HG03196 (cell line): ENCODE measurements around the gene METTL2B.

Experiments
- ATAC-seq: cut with Tn5 transposase; IDR thresholded peaks from one replicate; pipeline ENCODE4 v1.9.1; 2021; ENCODE audit not compliant: unreplicated experiment

METTL2B gene, protein sequence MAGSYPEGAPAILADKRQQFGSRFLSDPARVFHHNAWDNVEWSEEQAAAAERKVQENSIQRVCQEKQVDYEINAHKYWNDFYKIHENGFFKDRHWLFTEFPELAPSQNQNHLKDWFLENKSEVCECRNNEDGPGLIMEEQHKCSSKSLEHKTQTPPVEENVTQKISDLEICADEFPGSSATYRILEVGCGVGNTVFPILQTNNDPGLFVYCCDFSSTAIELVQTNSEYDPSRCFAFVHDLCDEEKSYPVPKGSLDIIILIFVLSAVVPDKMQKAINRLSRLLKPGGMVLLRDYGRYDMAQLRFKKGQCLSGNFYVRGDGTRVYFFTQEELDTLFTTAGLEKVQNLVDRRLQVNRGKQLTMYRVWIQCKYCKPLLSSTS

DNA sequence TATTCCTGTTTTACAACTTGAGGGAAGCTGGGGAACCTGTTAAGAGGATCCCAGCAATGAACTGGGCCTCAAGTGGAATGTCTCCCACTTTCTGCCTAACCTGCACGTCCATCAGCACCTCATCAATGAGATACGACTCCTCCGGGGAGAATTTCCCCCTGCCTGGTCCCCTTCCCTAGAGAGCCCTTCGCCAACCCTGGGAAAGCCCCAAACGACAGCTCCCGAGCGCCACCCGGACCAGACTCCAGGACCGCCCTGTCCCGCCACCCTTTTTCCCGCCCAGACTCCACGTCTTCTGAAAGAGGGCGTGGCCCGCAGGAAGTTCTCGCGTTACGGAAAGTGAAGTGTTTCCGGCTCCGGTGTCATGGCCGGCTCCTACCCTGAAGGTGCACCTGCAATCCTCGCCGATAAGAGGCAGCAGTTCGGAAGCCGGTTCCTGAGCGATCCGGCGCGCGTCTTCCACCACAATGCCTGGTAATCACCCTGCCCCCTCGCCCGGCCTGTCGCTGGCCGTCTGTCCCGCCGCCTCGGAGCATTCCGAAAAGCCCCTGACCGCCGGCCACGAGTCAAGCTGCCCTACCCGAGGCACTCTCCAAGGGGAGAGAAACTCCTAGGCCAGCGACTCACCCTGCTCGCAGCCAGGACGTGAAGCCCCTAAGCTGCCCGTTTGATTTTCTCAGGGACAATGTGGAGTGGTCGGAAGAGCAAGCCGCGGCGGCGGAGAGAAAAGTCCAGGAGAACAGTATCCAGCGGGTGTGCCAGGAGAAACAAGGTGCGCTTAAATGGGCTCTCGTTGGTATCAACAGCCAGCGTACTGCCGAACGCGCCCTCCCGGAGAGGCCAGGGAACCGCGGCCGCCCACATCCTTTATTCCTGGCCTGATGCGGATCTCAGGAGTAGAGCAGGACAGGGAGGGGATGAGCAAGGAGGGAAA, at the start of gene METTL2B:
Gene METTL2B, plus strand, starts transcription at position 347 of the 934 bp plus-strand sequence. Its CDS starts 18 bp downstream, at position 365.
- peak; percentile 93 for ATAC-seq

DNA sequence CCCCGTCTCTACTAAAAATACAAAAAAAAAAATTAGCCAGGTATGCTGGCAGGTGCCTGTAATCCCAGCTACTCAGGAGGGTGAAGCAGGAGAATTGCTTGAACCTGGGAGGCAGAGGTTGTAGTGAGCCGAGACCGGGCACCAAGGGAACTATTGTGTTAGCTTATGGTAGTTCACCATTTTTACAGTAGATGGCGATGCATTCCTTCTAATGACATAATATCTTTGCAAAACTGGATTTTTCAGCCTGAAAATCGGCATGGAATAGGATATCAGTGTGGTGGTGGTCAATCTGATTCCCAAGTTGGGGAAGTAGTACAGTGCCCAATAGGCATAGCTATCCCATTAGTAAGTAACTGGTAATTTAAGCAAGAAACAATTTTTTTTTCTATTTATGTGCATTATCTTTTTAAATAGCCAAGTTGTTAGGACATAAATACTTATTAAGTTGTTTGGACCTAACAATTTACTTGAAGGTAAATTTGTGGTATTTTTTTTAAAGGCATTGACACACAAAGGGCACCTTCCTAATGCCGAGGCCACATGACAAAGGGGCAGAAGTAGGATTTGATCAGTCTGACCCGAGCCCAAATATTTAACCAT, 49.2 kb upstream of the METTL2B start:
- ATAC-seq: no peak

DNA sequence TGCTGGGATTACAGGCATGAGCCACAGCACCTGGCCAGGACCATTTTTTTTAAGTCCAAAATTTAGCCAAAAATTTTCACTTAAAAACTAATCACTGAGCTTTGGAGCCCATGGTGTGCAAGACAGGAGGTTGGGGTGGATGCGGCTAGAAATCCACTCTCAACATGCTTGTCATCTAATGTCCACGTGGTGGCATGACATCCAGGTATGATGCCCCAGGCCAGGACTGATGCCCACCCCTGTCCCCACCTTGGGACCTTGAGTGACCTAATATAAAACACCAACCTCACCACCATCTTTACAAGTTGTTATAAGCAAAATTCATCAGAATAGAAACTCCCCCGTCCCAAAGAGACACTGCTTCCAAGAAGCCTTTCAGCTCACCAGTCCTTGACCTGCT, 46.3 kb upstream of the METTL2B start:
- ATAC-seq: no peak

DNA sequence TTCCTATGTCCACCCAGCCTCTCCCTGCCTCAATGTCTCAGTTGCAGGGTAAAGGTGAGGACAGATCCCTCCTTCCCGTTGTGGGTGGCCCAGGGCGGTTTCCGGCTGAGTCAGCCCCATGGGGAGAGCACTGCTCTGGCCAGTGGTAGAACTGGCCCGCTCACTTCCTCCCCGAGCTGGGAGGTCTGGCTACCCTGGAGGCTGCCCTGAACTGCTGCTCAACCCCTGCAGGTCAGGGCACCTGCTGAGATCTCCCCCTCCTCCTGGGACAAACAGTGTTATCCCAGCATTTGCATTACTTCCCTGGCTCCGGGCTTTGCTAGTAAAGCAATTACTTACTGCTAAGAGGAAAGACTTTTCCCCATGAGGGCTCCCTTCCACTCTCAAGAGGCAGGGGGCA, 45.3 kb upstream of the METTL2B start:
- ATAC-seq: no peak

DNA sequence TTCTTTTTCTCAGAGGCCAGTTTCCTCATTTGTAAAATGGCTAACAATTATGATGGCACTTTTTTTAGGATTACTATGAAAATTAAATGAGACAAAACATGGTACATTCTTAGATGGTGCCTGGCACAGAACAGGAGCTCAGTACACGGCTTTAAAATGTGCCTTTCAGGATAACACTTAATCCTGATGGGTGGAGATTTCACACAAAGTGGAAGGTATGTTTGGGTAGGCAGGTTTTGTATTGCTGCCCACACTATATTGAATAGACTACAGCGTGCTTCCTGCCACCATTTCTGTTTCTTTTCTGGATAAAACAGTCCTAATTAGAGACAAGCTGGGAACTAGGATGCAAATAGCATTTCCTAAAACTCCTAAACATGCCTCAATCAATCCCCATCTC, 44.8 kb upstream of the METTL2B start:
- ATAC-seq: no peak

DNA sequence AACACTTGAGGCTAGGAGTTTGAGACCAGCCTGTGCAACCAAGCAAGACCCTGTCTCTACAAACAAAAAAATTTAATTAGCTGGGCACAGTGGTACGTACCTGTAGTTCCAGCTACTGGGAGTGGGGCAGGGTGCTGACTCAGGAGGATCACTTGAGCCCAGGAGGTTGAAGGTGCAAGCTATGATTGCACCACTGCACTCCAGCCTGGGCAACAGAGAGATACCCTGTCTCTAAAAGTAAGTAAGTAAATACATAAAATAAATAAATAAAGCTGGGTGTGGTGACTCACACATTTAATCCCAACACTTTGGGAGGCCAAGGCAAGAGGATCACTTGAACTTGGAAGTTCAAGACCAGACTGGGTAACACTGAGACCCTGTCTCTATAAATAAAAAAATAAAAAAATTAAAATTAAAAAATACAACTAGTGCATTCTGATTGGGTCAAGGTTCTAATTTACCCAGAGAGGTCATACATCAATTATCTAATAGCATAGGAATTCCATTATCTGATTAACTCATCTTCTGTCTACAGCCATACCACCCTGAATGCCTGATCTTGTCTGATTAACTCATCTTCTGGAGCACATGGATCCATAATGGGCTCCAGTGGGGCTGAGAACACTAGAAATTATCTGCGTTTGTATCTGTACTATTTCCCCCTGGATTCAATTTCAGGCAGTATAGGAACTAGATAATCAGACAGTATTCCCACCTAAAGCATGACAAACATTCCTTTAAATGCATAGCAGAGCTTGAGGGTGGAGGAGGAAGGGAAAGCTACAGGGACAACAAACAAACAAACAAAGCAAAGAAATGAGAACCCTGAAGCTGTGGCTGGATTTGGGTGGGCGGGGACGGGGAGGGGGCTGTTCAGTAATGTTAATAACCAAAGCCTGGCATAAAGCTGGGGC, 41.9 kb upstream of the METTL2B start:
- no peak for ATAC-seq

DNA sequence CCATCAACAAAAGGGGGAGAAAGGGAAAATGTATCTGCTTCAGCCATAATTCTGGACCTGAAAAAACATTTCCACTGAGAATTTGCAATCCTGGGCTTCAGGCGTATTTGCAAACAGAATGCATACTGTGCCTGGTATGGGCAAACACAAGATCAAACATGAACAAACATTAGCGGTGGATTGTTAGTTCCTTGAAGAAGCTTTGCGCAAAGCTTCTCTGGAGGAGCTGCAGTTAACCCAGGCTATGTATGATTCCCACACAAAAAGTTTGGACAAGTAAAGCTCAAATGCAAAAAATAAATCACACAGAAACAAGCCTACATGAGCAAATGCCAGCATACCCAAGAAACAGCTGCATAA, 41.2 kb upstream of the METTL2B start:
- no peak for ATAC-seq

DNA sequence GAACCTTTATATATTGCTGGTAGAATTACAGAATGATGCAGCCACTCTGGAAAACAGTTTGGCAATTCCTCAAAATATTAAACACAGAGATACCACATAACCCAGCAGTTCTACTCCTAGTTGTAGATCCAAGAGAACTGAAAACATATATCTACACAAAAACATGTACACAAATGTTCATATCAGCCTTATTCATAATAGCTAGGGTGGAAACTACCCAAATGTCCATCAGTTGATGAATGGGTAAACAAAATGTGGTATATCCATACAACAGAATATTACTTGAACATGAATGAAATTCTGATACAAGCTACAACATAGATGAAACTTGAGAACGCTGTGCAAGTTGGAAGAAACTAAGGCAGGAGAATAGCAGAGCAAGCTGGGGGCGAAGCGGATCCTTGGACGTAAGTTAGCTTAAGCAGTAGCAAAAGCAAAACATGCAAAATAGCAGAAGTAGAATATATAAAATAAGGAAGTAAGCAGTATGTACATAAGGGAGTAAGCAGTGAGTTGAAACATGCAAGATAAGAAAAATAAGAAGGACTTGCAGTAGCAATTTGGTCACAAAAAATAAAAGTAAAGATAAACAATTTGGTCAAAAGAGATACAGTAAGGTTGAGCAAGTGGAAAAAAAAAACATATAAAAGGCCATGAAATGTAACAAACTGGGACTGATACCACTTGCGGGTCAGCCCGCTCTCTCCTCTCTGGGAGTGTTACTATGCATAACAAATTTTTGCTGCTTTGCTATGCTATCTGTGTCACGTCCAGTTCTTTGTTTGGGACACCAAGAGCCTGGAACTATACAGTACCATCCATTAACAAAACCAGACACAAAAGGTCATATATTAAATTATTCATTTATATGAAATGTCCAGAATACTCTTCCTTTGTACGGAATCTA, 38.9 kb upstream of the METTL2B start:
- no peak for ATAC-seq

DNA sequence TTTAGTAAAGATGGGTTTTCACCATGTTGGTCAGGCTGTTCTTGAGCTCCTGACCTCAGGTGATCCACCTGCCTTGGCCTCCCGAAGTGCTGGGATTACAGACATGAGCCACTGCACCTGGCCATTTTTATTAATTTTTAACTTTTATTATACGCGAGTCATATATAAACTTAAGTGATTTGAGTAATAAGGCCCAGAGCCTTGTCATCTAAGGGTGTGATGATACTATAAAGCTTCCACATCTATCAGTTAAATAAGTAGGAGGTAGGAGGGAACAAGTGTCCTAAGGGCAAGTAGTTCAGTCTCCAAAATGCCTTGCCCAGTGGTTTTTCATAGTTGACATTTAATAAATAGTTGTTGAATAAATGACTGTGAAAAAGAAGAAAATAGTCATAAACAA, 34.2 kb upstream of the METTL2B start:
- no peak for ATAC-seq

DNA sequence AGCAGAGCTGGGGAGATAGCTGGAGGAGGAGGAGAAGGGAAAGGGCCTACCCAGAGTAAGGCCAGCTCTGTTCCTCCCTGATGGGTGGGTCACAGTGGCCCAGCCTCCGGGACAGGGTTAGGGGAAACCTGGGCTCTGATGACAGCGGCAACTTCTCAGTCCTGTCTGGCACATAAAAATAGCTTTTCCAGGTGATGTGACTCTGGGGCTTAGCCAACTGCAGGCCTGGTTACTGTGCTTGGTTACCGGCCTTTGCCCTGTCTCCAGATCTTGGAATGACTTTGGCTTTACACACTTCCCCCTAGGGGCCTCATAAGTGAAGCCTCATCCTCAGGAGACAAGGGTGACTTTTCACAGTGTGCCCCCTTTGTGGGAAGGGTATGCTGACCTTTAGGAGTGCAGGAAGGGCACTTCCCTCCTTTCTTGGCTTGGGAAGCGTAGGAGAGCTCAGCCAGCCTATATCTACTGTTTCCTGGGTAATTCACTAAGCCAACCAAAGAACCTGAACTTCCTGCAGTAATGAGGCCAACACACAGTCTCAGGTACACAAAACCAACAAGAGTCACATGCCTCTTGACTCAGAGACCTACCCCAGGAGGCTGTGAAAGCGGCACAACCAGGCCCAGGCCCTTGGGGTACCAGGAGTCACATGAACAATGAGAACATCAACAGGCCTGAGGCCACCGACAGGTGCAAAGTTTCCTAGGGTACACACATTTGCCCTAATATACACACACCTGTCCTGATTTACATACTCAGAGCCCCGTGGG, 32.5 kb upstream of the METTL2B start:
- no peak for ATAC-seq

DNA sequence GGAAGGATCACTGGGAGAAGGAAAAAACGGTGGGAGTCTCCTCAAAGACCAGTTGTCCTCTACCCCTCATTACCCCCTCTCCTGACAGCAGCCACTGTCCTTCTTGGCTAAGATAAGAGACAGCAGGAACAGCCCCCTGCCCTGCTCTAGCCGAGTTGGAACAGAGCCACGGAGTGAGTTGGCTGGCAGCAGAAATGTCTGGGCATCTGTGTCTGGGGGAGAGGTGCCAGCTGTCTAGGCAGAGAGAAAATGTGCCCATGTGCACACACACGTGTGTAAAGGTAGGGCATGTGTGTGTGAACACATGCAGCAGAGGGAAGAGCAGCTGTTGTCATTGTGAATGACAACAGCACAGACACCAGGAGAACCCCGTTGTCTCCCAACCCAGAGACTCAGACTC, 30.2 kb upstream of the METTL2B start:
- no peak for ATAC-seq

DNA sequence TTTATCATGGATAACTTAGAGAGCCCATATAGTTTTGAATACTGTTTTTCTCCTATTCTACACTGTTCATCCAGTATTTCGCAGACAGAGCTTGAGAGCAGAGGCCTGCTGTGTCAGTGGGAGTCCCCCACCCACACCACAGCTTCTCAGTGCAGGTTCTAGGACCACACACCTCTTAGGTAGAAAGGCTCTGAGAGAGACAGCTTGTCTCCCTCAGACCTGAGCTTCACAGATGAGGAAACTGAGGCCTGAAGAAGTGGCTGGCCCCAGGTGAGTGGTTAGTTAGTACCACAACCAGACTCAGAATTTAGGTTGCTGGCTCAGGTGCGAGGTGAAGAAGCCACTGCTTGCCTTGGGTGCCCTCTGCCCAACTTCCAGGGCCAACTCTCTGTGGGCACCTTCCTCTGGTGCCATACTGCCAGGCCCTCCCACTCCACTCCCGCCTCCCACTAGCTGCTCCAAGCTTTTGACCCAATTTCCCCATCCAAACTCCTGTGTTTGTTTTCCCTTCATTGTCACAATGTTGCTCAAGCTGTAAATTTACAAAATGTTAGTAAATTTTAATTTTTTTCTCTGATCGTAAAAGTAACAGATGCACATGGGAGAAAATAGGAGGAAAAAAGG, 28.5 kb upstream of the METTL2B start:
- no peak for ATAC-seq

DNA sequence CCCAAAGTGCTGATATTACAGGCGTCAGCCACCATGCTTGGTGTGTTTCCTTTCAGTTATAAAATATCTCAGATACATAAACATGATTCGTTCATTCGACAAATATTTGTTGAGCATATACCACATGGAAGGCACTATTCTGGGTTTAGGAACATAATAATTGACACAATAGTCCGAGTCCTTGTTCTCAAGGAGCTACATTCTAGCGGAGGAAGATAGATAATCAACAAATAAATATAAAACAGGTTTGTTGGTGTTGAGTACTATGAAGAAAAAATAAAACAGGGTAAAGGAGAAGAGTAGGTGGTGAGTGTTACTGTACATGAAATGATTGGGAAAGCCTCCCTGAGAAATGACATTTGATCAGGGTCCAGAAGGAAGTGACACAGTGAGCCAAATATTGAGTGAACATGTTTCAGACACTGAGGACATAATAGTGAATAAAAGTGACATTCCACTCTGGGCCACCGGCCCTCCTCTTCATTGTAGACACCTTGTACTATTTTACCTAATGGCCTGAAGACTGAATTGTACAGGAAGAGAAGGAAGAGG, 27.7 kb upstream of the METTL2B start:
- no peak for ATAC-seq

DNA sequence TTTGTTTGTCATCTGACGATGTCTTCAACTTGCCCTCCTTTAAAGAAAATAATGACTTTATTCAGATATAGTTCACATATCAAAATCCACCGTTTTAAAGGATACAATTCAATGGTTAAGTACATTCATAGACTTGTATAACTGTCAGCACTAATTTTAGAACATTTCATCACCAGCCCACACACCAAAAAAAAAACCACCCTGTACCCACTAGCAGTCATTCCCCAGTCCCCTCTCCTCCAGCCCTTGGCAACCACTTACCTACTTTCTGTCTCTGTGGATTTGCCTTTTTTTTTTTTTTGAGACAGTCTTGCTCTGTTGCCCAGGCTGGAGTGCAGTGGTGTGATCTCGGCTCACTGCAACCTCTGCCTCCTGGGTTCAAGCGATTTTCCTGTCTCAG, 26.1 kb upstream of the METTL2B start:
- ATAC-seq: no peak

DNA sequence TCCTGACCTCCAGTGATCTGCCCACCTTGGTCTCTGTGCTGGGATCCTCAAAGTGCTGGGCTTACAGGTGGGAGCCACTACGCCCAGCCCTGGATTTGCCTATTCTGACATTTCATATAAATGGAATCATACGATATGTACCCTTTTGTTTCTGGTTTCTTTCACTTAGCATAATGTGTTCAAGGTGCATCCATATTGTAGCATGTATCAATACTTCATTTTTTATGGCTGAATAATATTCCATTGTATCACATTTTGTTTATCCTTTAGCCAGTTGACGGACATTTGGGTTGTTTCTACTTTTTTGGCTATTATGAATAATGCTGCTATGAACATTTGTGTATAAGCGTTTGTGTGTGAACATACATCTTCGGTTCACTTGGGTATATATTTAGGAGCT, 25.6 kb upstream of the METTL2B start:
- ATAC-seq: no peak

DNA sequence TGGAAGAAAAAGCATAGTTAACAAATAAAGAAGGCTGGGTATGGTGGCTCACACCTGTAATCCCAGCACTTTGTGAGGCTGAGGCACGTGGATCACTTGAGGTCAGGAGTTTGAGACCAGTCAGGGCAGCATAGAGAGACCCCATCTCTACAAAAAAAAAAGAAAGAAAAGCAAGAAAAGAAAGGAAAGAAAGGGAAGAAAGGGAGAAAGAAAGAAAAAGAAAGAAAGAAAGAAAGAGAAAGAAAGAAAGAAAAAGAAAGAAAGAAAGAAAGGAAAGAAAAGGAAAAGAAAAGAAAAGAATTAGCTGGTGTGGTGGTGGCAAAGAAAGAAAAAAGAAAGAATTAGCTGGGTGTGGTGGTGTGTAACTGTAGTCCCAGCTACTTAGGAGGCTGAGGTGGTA, 24.0 kb upstream of the METTL2B start:
- no peak for ATAC-seq

DNA sequence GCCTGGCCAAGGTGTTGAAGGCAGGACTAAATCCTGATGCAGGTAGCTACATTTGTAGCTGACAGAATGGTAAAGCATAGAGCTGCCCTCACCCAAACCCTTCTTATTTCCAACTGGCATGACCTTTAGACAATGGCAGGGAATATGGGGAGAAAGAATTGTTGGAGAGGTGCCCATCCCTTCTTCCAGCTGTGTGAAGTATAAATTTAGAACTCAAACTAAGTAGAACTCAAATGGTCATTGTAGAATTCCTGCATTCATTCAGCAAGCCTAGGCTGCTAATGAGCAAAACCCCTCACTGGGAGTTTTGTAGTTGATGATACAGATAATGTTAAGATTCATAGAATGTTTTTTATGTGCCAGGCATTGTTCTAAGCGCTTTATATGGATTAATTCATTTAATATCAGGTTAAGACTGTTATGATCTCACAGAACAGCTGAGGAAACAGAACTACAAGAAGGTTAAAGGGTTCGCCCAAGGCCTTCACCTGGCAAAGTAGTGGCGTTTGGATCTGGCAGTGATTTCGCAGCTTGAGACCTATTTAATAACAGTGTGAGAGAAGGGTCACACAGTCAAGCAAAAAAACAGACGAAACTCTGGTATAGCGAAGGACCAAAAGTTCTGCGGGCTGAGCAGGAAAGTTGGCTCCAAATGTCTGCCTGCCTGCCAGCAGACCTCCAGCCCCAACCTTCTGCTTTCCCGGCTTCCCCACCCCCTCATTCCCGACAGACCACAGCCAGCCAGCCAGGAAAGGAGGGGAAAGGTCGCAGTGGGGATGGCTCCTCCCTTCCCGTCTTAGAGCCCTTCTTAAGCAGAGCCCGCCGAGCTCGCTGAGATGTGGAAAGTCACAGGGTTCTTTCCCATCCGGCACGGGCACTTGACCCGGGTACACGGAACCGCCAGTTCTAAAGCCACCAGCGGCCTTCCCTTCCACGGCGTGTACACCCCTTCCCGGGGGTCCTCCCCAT, 22.4 kb upstream of the METTL2B start:
- ATAC-seq: no peak
